Natural killer cell (primary cell): ENCODE data around the gene CPNE4. TPM values are rescaled to one million over a fixed set of nuclear protein-coding genes. Genes with fewer than 3 reads are reported as not detected.

Experiments
- ATAC-seq, 3 donors: fragments of 150-1000 bp in 2 of 3; fragments of 200-7000 bp in 1 of 3; cut with Tn5 transposase; 1 replicate in 1 of 3; 2 replicates in 2 of 3; pipeline ENCODE4 v1.10.0; 2021; ENCODE audit warnings: mild to moderate bottlenecking in 2 of 3, moderate library complexity in 2 of 3
- DNase-seq, 2 donors: peaks; one replicate each; pipeline versions ENCODE4 v3.0.0 to v3.0.0-alpha.2; 2013 to 2021; ENCODE audit warnings: mixed read lengths in 1 of 2
- H3K27ac ChIP-seq: one replicate; pipeline ENCODE4 v1.5.1; 2013; ENCODE audit warnings: mild to moderate bottlenecking, low read length
- H3K27me3 ChIP-seq: one replicate; pipeline ENCODE4 v1.6.1; 2013; ENCODE audit warnings: low read length; ENCODE audit not compliant: control insufficient read depth, insufficient read depth
- H3K36me3 ChIP-seq: one replicate; pipeline ENCODE4 v1.6.1; 2013; ENCODE audit warnings: low read length; ENCODE audit not compliant: control insufficient read depth, insufficient read depth
- H3K4me1 ChIP-seq: one replicate; pipeline ENCODE4 v1.6.1; 2013; ENCODE audit warnings: low read length; ENCODE audit not compliant: control insufficient read depth, insufficient read depth
- H3K4me3 ChIP-seq: one replicate; pipeline ENCODE4 v1.5.1; 2013; ENCODE audit warnings: low read length
- H3K9me3 ChIP-seq: one replicate; pipeline ENCODE4 v1.6.1; 2013; ENCODE audit warnings: low read length; ENCODE audit not compliant: control insufficient read depth, insufficient read depth
- H3K27ac Mint-ChIP-seq, 2 donors: one replicate each; pipeline ENCODE4 v1.8.0; 2022; ENCODE audit warnings: mild to moderate bottlenecking in 2 of 2, mixed read lengths in 2 of 2, moderate library complexity in 1 of 2
- H3K27me3 Mint-ChIP-seq, 2 donors: one replicate each; pipeline ENCODE4 v1.8.0; 2022; ENCODE audit warnings: low read depth in 2 of 2, mixed read lengths in 2 of 2
- H3K36me3 Mint-ChIP-seq: one replicate; pipeline ENCODE4 v1.8.0; 2022; ENCODE audit warnings: mixed read lengths
- H3K4me1 Mint-ChIP-seq, 2 donors: one replicate each; pipeline ENCODE4 v1.8.0; 2022; ENCODE audit warnings: mixed read lengths in 2 of 2
- H3K4me3 Mint-ChIP-seq: one replicate; pipeline ENCODE4 v1.8.0; 2022; ENCODE audit warnings: mild to moderate bottlenecking, moderate library complexity, mixed read lengths
- H3K9me3 Mint-ChIP-seq, 2 donors: one replicate each; pipeline ENCODE4 v1.8.0; 2022; ENCODE audit warnings: mixed read lengths in 2 of 2
- WGBS: methylation state at CpG from one replicate; pipeline ENCODE4 v1.1.7; 2013; ENCODE audit warnings: missing lambda C conversion rate; ENCODE audit not compliant: insufficient coverage; 5-methylcytosine and 5-hydroxymethylcytosine counted together
- intact Hi-C: fragments of 100-400 bp; cut with micrococcal nuclease; formaldehyde crosslinking; loops from one replicate; pipeline ENCODE4 v1.14.2; 2022
- total RNA-seq, 4 donors: library from RNA; stranded (reverse); fragments of 120-200 nt in 1 of 4; gene quantifications; one replicate each; pipeline versions ENCODE4 v1.2.3 to v1.2.4, GENCODE V29; 2013 to 2022
- TF ChIP-seq, protein P1 (sequence below): fragments of 200-600 bp; IDR thresholded peaks from one replicate; pipeline ENCODE4 v1.8.0; 2022; ENCODE audit warnings: antibody characterized with exemption

The CPNE4 gene
- total RNA-seq, 3 donors from 2014 or later (not counting 1 experiment from before 2014, with no cell fraction given): not detected

DNA sequence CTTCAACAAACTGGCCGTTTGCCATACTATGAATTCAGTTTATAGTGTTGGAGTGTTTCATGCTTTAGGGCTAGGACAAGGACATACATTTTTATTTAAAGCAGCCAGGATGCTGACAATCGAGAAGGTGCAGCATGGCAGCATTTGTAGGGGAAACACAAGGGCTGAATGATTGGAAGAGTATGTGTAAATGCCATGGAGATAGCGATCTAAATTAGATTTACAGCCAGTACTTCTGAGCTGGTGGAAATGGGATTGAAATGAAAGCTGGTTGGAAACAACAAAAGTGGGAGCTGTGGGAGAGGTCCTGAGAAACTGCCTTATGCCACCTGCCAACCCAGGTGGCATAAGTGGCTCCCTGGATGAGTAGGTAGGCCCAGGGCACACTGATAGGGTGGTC, 322.2 kb downstream of the CPNE4 start:
- H3K9me3 Mint-ChIP-seq: peaks cover 0 to 2% of the 10 kb centered on the region in 2 donors
- H3K27ac Mint-ChIP-seq: no peak overlapping the region
- TF ChIP-seq, protein P1, sequence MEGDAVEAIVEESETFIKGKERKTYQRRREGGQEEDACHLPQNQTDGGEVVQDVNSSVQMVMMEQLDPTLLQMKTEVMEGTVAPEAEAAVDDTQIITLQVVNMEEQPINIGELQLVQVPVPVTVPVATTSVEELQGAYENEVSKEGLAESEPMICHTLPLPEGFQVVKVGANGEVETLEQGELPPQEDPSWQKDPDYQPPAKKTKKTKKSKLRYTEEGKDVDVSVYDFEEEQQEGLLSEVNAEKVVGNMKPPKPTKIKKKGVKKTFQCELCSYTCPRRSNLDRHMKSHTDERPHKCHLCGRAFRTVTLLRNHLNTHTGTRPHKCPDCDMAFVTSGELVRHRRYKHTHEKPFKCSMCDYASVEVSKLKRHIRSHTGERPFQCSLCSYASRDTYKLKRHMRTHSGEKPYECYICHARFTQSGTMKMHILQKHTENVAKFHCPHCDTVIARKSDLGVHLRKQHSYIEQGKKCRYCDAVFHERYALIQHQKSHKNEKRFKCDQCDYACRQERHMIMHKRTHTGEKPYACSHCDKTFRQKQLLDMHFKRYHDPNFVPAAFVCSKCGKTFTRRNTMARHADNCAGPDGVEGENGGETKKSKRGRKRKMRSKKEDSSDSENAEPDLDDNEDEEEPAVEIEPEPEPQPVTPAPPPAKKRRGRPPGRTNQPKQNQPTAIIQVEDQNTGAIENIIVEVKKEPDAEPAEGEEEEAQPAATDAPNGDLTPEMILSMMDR: no peak
- no peaks in the 10 kb centered on the region for H3K36me3 ChIP-seq
- no peaks in the 10 kb centered on the region for H3K9me3 ChIP-seq
- ATAC-seq: no peak
- no peak for DNase-seq
- H3K27me3 Mint-ChIP-seq: peaks cover 5 to 9% of the 10 kb centered on the region in 2 donors
- 81% methylated on average over 3 of the region's 3 CpGs for WGBS
- H3K4me3 Mint-ChIP-seq: no peak overlapping the region
- H3K27me3 ChIP-seq: no peaks in the 10 kb centered on the region
- peaks cover 14 to 15% of the 10 kb centered on the region in 2 donors for H3K4me1 Mint-ChIP-seq
- intact Hi-C loops: no loop called here
- peaks cover 4% of the 10 kb centered on the region for H3K4me1 ChIP-seq
- no peak overlapping the region for H3K27ac ChIP-seq
- H3K4me3 ChIP-seq: no peak overlapping the region
- H3K36me3 Mint-ChIP-seq: no peaks in the 10 kb centered on the region

DNA sequence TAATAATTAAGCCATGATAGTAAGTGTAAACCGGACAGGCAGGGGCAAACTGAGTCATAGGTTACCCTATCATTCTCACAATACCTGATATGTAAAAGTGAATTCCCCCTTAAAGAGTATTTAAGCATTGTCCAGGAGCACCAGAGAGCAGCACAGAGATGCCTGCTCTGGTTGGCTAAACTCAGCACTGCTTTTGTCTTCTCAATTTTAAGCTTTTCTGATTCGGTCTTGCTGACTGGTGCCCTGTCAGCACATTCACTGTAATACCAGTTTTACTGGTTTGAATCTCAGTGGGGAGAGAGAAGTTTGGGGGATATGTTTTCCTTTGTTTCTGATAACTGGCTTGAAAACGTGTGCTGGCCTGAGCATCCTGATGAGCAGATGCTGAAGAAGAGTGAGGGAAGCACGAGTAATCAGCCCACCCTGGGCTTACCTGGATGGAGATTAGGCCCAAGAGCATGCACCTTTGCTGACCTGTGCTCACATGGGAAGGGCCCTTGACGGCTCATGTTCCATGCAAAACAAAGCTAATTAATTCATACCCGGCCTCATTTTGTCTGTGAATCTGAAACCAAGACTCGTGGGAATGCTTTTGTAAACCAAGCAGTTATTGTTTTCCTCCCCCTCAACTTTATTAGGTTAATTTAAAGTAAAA, 323.6 kb downstream of the CPNE4 start:
- WGBS: 82% methylated on average over 6 of the region's 7 CpGs
- TF ChIP-seq, protein P1: no peak
- no peaks in the 10 kb centered on the region for H3K36me3 Mint-ChIP-seq

DNA sequence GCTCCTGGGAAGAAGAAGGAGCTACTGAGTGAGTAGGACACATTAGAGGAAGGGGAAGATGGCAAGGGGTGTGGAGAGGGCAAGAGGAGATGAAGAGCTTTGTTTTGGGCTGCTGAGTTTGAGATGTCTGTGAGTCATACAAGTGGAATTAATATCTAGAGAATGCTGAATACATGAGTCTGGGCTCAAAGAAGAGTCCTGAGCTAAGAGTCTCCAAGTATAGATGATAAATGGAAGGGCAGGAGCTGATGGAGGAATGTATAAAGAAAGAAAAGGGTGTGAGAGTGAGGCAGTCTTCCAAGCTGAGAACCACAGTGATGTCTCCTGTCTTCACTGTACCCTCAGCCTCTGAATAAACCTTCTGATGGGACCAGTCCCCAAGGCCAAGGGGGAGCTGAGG, 326.6 kb downstream of the CPNE4 start:
- Mint-ChIP-seq H3K27ac (no peak overlapping the region), H3K4me3 (no peak overlapping the region), H3K9me3 (peaks cover 0 to 4% of the 10 kb centered on the region in 2 donors), H3K36me3 (no peaks in the 10 kb centered on the region), H3K4me1 (no peaks in the 10 kb centered on the region), H3K27me3 (peaks cover 11 to 26% of the 10 kb centered on the region in 2 donors)
- TF ChIP-seq, protein P1: no peak
- H3K36me3 ChIP-seq: no peaks in the 10 kb centered on the region
- DNase-seq (no peak), ATAC-seq (no peak)
- no peak overlapping the region for H3K27ac ChIP-seq
- H3K4me1 ChIP-seq: no peaks in the 10 kb centered on the region
- no peak overlapping the region for H3K4me3 ChIP-seq
- no peaks in the 10 kb centered on the region for H3K9me3 ChIP-seq
- no peaks in the 10 kb centered on the region for H3K27me3 ChIP-seq
- intact Hi-C loops: no loop called here

More for the DNA sequence above, 323.6 kb downstream of the CPNE4 start:
- Mint-ChIP-seq H3K27ac (no peak overlapping the region), H3K27me3 (peaks cover 7 to 18% of the 10 kb centered on the region in 2 donors), H3K4me1 (peaks cover 0 to under 1% of the 10 kb centered on the region in 2 donors), H3K4me3 (no peak overlapping the region), H3K9me3 (peaks cover 0 to 2% of the 10 kb centered on the region in 2 donors)
- Histone ChIP-seq H3K27me3 (no peaks in the 10 kb centered on the region), H3K4me1 (no peaks in the 10 kb centered on the region), H3K9me3 (no peaks in the 10 kb centered on the region), H3K4me3 (no peak overlapping the region), H3K27ac (no peak overlapping the region), H3K36me3 (no peaks in the 10 kb centered on the region)
- intact Hi-C loops: no loop called here
- no peak for DNase-seq
- ATAC-seq: no peak

DNA sequence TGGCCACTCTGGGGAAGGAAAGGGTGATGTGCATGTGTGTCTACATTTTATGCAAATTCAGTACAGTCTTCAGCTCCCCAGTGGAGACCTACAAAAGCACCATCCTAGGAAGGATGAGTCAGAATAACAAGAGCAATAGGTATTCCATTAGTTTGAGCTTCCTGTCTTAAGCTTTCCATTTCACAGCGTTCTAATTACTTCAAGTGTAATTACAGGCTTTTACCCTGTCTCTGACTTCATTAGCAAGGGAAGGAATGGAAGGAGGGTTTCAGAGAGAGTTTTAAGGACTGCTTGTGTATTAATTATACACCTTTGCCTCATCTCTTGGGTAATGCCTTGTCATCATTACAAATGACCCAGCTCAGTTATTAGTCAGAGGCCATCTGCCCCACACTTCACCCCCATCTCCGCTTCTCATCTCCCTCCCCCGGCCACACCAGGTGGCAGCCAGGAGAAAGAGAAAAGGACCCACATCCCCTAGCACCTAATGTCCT, 329.2 kb downstream of the CPNE4 start:
- Histone ChIP-seq H3K4me3 (no peak overlapping the region), H3K4me1 (no peaks in the 10 kb centered on the region), H3K9me3 (no peaks in the 10 kb centered on the region), H3K27me3 (no peaks in the 10 kb centered on the region), H3K36me3 (no peaks in the 10 kb centered on the region), H3K27ac (no peak overlapping the region)
- 46% methylated on average over 2 of the region's 3 CpGs for WGBS
- H3K27me3 Mint-ChIP-seq: peaks cover 11 to 26% of the 10 kb centered on the region in 2 donors
- no peak overlapping the region for H3K4me3 Mint-ChIP-seq
- DNase-seq: no peak
- H3K36me3 Mint-ChIP-seq: no peaks in the 10 kb centered on the region
- TF ChIP-seq, protein P1: no peak
- H3K9me3 Mint-ChIP-seq: peaks cover 0 to 4% of the 10 kb centered on the region in 2 donors
- no peak overlapping the region for H3K27ac Mint-ChIP-seq
- no peak for ATAC-seq
- no peaks in the 10 kb centered on the region for H3K4me1 Mint-ChIP-seq
- intact Hi-C loops: no loop called here
